T follicular helper cell (primary cell): Measurements from ENCODE around the gene TECTB.

Experiments used
- DNase-seq: peaks from one replicate; pipeline ENCODE4 v3.0.0-alpha.2; 2020; ENCODE audit warnings: low read depth

The TECTB gene

DNA sequence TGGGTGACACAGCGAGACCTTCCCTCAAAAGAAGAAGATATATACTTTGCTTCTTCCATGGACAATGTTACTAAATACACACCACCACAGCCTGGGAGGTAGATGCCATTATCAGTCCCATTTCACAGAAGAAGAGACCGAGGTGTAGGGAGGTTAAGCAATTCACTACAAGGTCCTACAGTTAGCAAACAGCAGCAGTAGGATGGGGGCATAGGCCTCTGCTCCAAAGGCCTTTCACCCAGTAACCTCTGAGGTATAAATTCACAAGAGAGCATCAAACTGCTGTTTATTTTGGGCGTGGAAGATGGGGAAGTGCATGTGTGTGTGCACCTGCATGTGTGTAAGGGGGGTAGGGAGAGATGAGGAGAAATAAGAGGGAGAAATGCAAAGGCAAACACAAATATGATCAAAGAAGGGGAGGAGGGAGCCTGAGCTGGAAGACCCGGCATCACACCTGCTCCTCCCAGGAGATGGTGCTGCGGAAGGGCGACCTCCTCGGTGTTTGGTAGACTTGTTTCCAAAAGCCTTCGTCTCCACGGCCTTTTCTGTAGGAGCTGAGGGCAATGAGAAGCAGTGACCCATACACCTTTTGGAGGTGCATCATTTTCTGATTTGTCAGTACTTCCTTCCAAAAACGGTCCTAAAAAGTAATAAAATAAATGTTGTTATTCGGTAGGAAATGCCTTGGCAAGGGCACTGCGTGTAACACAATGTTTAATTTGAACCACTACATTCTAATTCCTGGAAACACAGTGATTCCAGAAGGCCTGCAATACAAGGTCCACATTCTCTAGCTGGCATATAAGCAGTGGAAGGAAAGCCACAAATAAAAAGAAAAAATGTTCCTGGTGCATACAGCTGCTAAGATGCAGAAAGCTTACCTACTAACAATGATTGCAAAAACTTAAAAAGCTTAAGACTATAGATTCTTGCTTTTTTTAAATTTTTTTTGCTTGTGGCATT, 64.8 kb downstream of the TECTB start:
- no peak for DNase-seq

- DNase-seq = no peak
Observed at GRCh38 chr10:112348759-112349158, 65.6 kb downstream of the TECTB start.

DNA sequence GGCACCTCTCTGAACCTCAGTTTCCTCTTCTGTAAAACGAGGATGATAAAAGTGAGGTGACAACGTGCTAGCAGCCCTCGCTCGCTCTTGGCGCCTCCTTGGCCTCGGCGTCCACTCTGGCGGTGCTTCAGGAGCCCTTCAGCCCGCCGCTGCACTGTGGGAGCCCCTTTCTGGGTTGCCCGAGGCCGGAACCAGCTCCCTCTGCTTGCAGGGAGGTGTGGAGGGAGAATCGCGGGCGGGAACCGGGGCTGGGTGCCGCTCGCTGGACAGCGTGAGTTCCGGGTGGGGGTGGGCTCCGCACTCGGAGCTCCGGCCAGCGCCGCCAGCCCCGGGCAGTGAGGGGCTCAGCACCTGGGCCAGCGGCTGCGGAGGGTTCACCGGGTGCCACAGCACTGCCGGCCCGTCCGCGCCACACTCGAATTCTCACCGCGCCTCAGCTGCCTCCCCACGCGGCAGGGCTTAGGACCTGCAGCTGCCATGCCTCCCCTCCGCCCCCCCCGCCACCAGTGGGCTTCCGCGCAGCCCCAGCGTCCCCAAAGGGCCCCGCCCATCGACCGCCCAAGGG, 66.4 kb downstream of the TECTB start:
- DNase-seq = no peak

DNA sequence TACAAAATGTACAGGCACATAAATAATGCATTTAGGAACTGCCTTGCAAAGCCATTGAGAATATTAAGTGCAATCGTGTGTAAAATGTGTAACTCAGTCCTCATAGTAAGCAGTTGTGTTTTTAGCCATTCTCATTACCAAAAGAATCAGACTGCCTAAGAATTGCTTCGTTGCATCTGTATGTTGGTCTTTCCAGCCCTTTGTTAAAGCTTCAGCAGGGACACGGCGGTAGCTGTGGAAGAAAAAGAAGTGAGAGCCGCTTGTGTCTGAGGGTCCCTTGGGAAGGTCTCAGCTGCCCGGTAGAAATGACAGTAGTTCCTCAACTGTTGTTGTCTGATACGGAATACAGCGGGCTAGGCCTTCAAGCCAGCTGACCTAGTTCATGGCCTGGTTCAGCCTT, 67.9 kb downstream of the TECTB start:
- no peak for DNase-seq

- DNase-seq = no peak
Observed at GRCh38 chr10:112352044-112352443, 68.8 kb downstream of the TECTB start.

GRCh38 chr10:112353046-112353445, 69.8 kb downstream of the TECTB start:
- DNase-seq = no peak
